ENCODE data around the gene DCTN3.

GRCh38 chr9:34635556-34635955 is 15.3 kb upstream of the DCTN3 start:
- TF ChIP-seq, protein P1, sequence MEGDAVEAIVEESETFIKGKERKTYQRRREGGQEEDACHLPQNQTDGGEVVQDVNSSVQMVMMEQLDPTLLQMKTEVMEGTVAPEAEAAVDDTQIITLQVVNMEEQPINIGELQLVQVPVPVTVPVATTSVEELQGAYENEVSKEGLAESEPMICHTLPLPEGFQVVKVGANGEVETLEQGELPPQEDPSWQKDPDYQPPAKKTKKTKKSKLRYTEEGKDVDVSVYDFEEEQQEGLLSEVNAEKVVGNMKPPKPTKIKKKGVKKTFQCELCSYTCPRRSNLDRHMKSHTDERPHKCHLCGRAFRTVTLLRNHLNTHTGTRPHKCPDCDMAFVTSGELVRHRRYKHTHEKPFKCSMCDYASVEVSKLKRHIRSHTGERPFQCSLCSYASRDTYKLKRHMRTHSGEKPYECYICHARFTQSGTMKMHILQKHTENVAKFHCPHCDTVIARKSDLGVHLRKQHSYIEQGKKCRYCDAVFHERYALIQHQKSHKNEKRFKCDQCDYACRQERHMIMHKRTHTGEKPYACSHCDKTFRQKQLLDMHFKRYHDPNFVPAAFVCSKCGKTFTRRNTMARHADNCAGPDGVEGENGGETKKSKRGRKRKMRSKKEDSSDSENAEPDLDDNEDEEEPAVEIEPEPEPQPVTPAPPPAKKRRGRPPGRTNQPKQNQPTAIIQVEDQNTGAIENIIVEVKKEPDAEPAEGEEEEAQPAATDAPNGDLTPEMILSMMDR (conservative IDR thresholded peaks at IDR 0.05; ENCODE audit: low read depth, low read length) = no peak
- TF ChIP-seq POLR2A (IDR thresholded peaks at IDR 0.05; ENCODE audit: low read depth, low read length) = no peak
- TF ChIP-seq USF2 (IDR thresholded peaks at IDR 0.05; ENCODE audit: low read depth, low read length) = no peak
- TF ChIP-seq BHLHE40 (IDR thresholded peaks at IDR 0.05; ENCODE audit: low read depth, low read length) = no peak
- no peak for TF ChIP-seq RAD21 (IDR thresholded peaks at IDR 0.05; ENCODE audit: low read length)
- TF ChIP-seq RFX5 (IDR thresholded peaks at IDR 0.05; ENCODE audit: low read depth, low read length) = no peak
- TF ChIP-seq, protein P2, sequence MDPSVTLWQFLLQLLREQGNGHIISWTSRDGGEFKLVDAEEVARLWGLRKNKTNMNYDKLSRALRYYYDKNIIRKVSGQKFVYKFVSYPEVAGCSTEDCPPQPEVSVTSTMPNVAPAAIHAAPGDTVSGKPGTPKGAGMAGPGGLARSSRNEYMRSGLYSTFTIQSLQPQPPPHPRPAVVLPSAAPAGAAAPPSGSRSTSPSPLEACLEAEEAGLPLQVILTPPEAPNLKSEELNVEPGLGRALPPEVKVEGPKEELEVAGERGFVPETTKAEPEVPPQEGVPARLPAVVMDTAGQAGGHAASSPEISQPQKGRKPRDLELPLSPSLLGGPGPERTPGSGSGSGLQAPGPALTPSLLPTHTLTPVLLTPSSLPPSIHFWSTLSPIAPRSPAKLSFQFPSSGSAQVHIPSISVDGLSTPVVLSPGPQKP (IDR thresholded peaks at IDR 0.05; ENCODE audit: borderline replicate concordance, low read depth, low read length) = no peak
- TF ChIP-seq MXI1 (IDR thresholded peaks at IDR 0.05; ENCODE audit: borderline replicate concordance, low read depth, low read length) = no peak
- TF ChIP-seq CHD1 (IDR thresholded peaks at IDR 0.05; ENCODE audit: low read depth, low read length) = no peak
- no peak for TF ChIP-seq MAFK (IDR thresholded peaks at IDR 0.05; ENCODE audit: low read depth, low read length)
- TF ChIP-seq NFE2L2 (IDR thresholded peaks at IDR 0.05; ENCODE audit: low read depth, low read length) = no peak
- TF ChIP-seq RCOR1 (IDR thresholded peaks at IDR 0.05; ENCODE audit: insufficient replicate concordance, low read length) = no peak

Data from IMR-90 (cell line).